ENCODE results near the gene LUC7L2. TPM values are rescaled to one million over a fixed set of nuclear protein-coding genes. Genes with fewer than 3 reads are reported as not detected.
"Not testable (repeated sequence)": the region's sequence is repeated elsewhere in the genome, so short reads cannot be mapped to it uniquely, and the experiment has no call there.

The LUC7L2 gene
- total RNA-seq, 1 experiment from 2014 or later: 145 TPM

DNA sequence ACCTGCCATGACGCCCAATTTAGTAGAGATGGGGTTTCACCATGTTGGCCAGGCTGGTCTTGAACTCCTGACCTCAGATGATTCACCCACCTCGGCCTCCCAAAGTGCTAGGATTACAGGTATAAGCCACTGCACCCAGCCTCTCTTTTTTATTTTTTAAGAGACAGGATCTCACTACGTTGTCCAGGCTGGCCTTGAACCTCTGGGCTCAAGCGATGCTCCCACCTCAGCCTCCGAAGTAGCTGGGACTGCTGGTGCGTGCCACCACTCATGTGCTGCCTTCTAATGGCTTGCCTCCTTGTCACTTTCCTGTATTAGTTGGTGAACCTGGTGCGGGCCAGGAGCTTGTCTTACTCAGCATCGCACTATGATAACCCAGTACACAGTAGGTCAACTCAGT lies 96.8 kb downstream of the LUC7L2 start:
- POLR2A ChIA-PET: interaction anchor here (0.5 to 1.0 kb wide), 2 partner anchors 18 to 19 kb away, joined by 3 to 4 read pairs; no protein-coding TSS in a partner anchor
- no TSS peak for BruUV-seq (replicated peaks)
- DNase-seq (ENCODE audit: unreplicated experiment): no peak
- Mint-ChIP-seq H3K9me3 (ENCODE audit: unreplicated experiment) (no peaks in the 10 kb centered on the region), H3K4me1 (ENCODE audit: insufficient read depth, unreplicated experiment) (peaks cover 14% of the 10 kb centered on the region), H3K36me3 (ENCODE audit: insufficient read depth, unreplicated experiment) (no peaks in the 10 kb centered on the region), H3K4me3 (ENCODE audit: unreplicated experiment) (no peak overlapping the region), H3K27ac (ENCODE audit: low read depth, unreplicated experiment) (peak overlapping the region; percentile 77), H3K27me3 (ENCODE audit: insufficient read depth, unreplicated experiment) (no peaks in the 10 kb centered on the region)
- intact Hi-C loops (cut with micrococcal nuclease): no loop called here
- no peak for TF ChIP-seq CTCF (IDR thresholded peaks at IDR 0.05; ENCODE audit: unreplicated experiment)
- CTCF ChIA-PET: interaction anchor here (1.1 kb wide), 1 partner anchor 38 kb away, joined by 3 read pairs; no protein-coding TSS in a partner anchor

GRCh38 chr7:139457153-139457946 lies 97.7 kb downstream of the LUC7L2 start:
- H3K4me1 Mint-ChIP-seq (ENCODE audit: insufficient read depth, unreplicated experiment): peaks cover 19% of the 10 kb centered on the region
- ChIA-PET POLR2A (interaction anchor here (1.0 kb wide), 1 partner anchor 18 kb away, joined by 3 read pairs; no protein-coding TSS in a partner anchor), CTCF (interaction anchor here (1.1 kb wide), 1 partner anchor 37 kb away, joined by 3 read pairs; no protein-coding TSS in a partner anchor)
- H3K9me3 Mint-ChIP-seq (ENCODE audit: unreplicated experiment): no peaks in the 10 kb centered on the region
- intact Hi-C loops (cut with micrococcal nuclease): no loop called here
- TF ChIP-seq CTCF (IDR thresholded peaks at IDR 0.05; ENCODE audit: unreplicated experiment): no peak
- DNase-seq (ENCODE audit: unreplicated experiment): peak; percentile 67
- H3K27ac Mint-ChIP-seq (ENCODE audit: low read depth, unreplicated experiment): peak overlapping the region; percentile 77
- no TSS peak for BruUV-seq (replicated peaks)
- no peaks in the 10 kb centered on the region for H3K27me3 Mint-ChIP-seq (ENCODE audit: insufficient read depth, unreplicated experiment)
- H3K36me3 Mint-ChIP-seq (ENCODE audit: insufficient read depth, unreplicated experiment): peaks cover 4% of the 10 kb centered on the region
- H3K4me3 Mint-ChIP-seq (ENCODE audit: unreplicated experiment): no peak overlapping the region

GRCh38 chr7:139463421-139463820 lies 103.7 kb downstream of the LUC7L2 start:
- POLR2A ChIA-PET; H3K27me3 Mint-ChIP-seq (ENCODE audit: insufficient read depth, unreplicated experiment); BruUV-seq (replicated peaks): not testable (repeated sequence)

DNA sequence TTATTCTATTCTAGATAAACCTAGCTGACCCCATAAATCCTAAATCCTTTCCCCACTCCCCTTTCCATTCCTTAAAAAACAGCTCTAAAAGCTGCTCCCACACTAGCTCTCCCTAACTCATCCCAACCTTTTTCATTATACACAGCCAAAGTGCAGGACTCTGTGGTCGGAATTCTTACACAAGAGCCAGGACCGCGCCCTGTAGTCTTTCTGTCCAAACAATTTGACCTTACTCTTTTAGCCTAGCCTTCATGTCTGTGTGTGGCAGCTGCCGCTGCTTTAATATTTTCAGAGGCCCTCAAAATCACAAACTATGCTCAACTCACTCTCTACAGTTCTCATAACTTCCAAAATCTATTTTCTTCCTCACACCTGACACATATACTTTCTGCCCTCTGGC lies 104.8 kb downstream of the LUC7L2 start:
- H3K27ac Mint-ChIP-seq (ENCODE audit: low read depth, unreplicated experiment); CTCF ChIA-PET: not testable (repeated sequence)

More at GRCh38 chr7:139463421-139463820, 103.7 kb downstream of the LUC7L2 start:
- H3K4me3 Mint-ChIP-seq (ENCODE audit: unreplicated experiment); H3K27ac Mint-ChIP-seq (ENCODE audit: low read depth, unreplicated experiment); CTCF ChIA-PET; intact Hi-C loops (cut with micrococcal nuclease); H3K4me1 Mint-ChIP-seq (ENCODE audit: insufficient read depth, unreplicated experiment); H3K9me3 Mint-ChIP-seq (ENCODE audit: unreplicated experiment); H3K36me3 Mint-ChIP-seq (ENCODE audit: insufficient read depth, unreplicated experiment); DNase-seq (ENCODE audit: unreplicated experiment): not testable (repeated sequence)

GRCh38 chr7:139465072-139465471 lies 105.4 kb downstream of the LUC7L2 start:
- H3K27me3 Mint-ChIP-seq (ENCODE audit: insufficient read depth, unreplicated experiment); H3K4me3 Mint-ChIP-seq (ENCODE audit: unreplicated experiment); BruUV-seq (replicated peaks); H3K4me1 Mint-ChIP-seq (ENCODE audit: insufficient read depth, unreplicated experiment); DNase-seq (ENCODE audit: unreplicated experiment); H3K27ac Mint-ChIP-seq (ENCODE audit: low read depth, unreplicated experiment); H3K9me3 Mint-ChIP-seq (ENCODE audit: unreplicated experiment); intact Hi-C loops (cut with micrococcal nuclease); CTCF ChIA-PET; H3K36me3 Mint-ChIP-seq (ENCODE audit: insufficient read depth, unreplicated experiment); POLR2A ChIA-PET: not testable (repeated sequence)

More for the DNA sequence above, 104.8 kb downstream of the LUC7L2 start:
- H3K36me3 Mint-ChIP-seq (ENCODE audit: insufficient read depth, unreplicated experiment); DNase-seq (ENCODE audit: unreplicated experiment); H3K9me3 Mint-ChIP-seq (ENCODE audit: unreplicated experiment); H3K27me3 Mint-ChIP-seq (ENCODE audit: insufficient read depth, unreplicated experiment); H3K4me3 Mint-ChIP-seq (ENCODE audit: unreplicated experiment); BruUV-seq (replicated peaks); H3K4me1 Mint-ChIP-seq (ENCODE audit: insufficient read depth, unreplicated experiment); intact Hi-C loops (cut with micrococcal nuclease); POLR2A ChIA-PET: not testable (repeated sequence)

DNA sequence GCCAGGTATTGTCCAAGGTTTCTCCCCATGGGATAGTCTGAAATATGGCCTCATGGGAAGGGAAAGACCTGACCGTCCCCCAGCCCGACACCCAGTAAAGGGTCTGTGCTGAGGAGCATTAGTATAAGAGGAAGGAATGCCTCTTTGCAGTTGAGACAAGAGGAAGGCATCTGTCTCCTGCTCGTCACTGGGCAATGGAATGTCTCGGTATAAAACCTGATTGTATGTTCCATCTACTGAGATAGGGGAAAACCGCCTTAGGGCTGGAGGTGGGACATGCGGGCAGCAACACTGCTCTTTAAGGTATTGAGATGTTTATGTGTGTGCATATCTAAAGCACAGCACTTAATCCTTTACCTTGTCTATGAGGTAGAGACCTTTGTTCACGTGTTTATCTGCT lies 108.0 kb downstream of the LUC7L2 start:
- H3K4me3 Mint-ChIP-seq (ENCODE audit: unreplicated experiment); CTCF ChIA-PET; H3K27ac Mint-ChIP-seq (ENCODE audit: low read depth, unreplicated experiment); H3K27me3 Mint-ChIP-seq (ENCODE audit: insufficient read depth, unreplicated experiment); POLR2A ChIA-PET; DNase-seq (ENCODE audit: unreplicated experiment); H3K36me3 Mint-ChIP-seq (ENCODE audit: insufficient read depth, unreplicated experiment); H3K4me1 Mint-ChIP-seq (ENCODE audit: insufficient read depth, unreplicated experiment); H3K9me3 Mint-ChIP-seq (ENCODE audit: unreplicated experiment); intact Hi-C loops (cut with micrococcal nuclease); BruUV-seq (replicated peaks): not testable (repeated sequence)

GRCh38 chr7:139468281-139468680 lies 108.6 kb downstream of the LUC7L2 start:
- CTCF ChIA-PET; POLR2A ChIA-PET; intact Hi-C loops (cut with micrococcal nuclease); H3K36me3 Mint-ChIP-seq (ENCODE audit: insufficient read depth, unreplicated experiment); H3K4me1 Mint-ChIP-seq (ENCODE audit: insufficient read depth, unreplicated experiment); H3K4me3 Mint-ChIP-seq (ENCODE audit: unreplicated experiment); H3K9me3 Mint-ChIP-seq (ENCODE audit: unreplicated experiment); H3K27ac Mint-ChIP-seq (ENCODE audit: low read depth, unreplicated experiment); BruUV-seq (replicated peaks); H3K27me3 Mint-ChIP-seq (ENCODE audit: insufficient read depth, unreplicated experiment); DNase-seq (ENCODE audit: unreplicated experiment): not testable (repeated sequence)
